ENCODE data around the gene UCP1. TPM values are rescaled to one million over a fixed set of nuclear protein-coding genes. Genes with fewer than 3 reads are reported as not detected.

UCP1 gene
- total and polyA plus RNA-seq, 2 experiments from 2014 or later: 0.12 TPM; not detected in 1

Other genes with a start within 250 kb of the UCP1 start
- 37.0 and 45.1 TPM in 2 replicates for gene SCOC, start 195.3 kb downstream of the UCP1 start, total RNA-seq
- gene SCOC, start 195.3 kb downstream of the UCP1 start, polyA plus RNA-seq: 134 and 141 TPM in 2 replicates
- 9.1 and 15.1 TPM in 2 replicates for gene CLGN, start 141.3 kb downstream of the UCP1 start, total RNA-seq
- 18.0 and 34.4 TPM in 2 replicates for gene CLGN, start 141.3 kb downstream of the UCP1 start, polyA plus RNA-seq
- not detected in 2 replicates for gene MGAT4D, start 70.7 kb downstream of the UCP1 start, total RNA-seq
- gene MGAT4D, start 70.7 kb downstream of the UCP1 start, polyA plus RNA-seq: not detected in 2 replicates
- 47.5 and 66.5 TPM in 2 replicates for gene ELMOD2, start 44.8 kb downstream of the UCP1 start, total RNA-seq
- gene ELMOD2, start 44.8 kb downstream of the UCP1 start, polyA plus RNA-seq: 26.1 and 41.4 TPM in 2 replicates
- 4.9 and 5.2 TPM in 2 replicates for gene TBC1D9, start 187.4 kb upstream of the UCP1 start, total RNA-seq
- 1.9 and 3.4 TPM in 2 replicates for gene TBC1D9, start 187.4 kb upstream of the UCP1 start, polyA plus RNA-seq